GM12874 (cell line): Measurements from ENCODE around the gene TSPY4.
"Not testable (repeated sequence)": the region's sequence is repeated elsewhere in the genome, so short reads cannot be mapped to it uniquely, and the experiment has no call there.

Source experiments
- TF ChIP-seq, protein P1 (sequence below): IDR thresholded peaks from 2 replicates; pipeline ENCODE4 v1.5.1; 2011; ENCODE audit warnings: low read depth, mild to moderate bottlenecking, control low read depth, low read length, moderate library complexity; ENCODE audit not compliant: insufficient read depth

Gene TSPY4, protein sequence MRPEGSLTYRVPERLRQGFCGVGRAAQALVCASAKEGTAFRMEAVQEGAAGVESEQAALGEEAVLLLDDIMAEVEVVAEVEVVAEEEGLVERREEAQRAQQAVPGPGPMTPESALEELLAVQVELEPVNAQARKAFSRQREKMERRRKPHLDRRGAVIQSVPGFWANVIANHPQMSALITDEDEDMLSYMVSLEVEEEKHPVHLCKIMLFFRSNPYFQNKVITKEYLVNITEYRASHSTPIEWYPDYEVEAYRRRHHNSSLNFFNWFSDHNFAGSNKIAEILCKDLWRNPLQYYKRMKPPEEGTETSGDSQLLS

DNA sequence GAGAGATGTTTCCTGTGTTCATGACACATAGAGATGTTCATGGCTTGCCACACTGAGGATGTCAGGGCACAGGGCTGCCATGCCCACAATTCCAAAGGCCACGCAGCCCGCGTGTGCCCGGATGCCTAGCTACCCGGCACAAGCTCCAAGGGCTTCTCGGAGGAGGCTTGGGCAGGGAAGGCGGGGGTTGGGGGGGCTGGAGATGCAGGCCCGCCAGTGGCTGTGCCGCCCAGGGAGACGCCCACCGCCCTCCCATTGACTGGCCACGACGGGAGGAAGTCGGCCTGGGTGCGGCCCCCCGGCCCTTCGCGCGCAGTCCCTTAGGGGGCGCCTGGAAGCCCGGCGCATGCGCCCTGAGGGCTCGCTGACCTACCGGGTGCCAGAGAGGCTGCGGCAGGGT is at the start of gene TSPY4:
TSS of gene TSPY4 (plus strand) at position 301 of the 400 bp plus-strand sequence. CDS start at position 347, 46 bp downstream.
- TF ChIP-seq, protein P1, sequence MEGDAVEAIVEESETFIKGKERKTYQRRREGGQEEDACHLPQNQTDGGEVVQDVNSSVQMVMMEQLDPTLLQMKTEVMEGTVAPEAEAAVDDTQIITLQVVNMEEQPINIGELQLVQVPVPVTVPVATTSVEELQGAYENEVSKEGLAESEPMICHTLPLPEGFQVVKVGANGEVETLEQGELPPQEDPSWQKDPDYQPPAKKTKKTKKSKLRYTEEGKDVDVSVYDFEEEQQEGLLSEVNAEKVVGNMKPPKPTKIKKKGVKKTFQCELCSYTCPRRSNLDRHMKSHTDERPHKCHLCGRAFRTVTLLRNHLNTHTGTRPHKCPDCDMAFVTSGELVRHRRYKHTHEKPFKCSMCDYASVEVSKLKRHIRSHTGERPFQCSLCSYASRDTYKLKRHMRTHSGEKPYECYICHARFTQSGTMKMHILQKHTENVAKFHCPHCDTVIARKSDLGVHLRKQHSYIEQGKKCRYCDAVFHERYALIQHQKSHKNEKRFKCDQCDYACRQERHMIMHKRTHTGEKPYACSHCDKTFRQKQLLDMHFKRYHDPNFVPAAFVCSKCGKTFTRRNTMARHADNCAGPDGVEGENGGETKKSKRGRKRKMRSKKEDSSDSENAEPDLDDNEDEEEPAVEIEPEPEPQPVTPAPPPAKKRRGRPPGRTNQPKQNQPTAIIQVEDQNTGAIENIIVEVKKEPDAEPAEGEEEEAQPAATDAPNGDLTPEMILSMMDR = not testable (repeated sequence)

DNA sequence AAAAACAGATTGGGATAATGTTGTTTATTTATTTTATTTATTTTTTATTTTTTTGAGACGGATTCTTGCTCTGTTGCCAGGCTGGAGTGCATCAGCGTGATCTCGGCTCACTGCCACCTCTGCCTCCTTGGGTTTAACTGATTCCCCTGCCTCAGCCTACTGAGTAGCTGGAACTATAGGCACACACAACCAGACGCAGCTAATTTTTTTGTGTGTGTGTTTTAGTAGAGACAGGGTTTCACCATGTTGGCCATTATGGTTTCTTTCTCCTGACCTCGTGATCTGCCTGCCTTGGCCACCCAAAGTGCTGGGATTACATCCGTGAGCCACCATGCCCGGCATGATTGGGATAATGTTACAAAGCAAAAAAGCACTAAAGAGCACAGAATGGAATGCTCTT is 16.3 kb upstream of the TSPY4 start:
- TF ChIP-seq, protein P1 = no peak

DNA sequence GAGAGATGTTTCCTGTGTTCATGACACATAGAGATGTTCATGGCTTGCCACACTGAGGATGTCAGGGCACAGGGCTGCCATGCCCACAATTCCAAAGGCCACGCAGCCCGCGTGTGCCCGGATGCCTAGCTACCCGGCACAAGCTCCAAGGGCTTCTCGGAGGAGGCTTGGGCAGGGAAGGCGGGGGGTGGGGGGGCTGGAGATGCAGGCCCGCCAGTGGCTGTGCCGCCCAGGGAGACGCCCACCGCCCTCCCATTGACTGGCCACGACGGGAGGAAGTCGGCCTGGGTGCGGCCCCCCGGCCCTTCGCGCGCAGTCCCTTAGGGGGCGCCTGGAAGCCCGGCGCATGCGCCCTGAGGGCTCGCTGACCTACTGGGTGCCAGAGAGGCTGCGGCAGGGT is 20.2 kb downstream of the TSPY4 start, which contains the start of gene TSPY8:
TSS of gene TSPY8 (plus strand) at position 301 of the 400 bp plus-strand sequence. CDS start at position 347, 46 bp downstream.
- TF ChIP-seq, protein P1 = not testable (repeated sequence)
